Neuron (in vitro differentiated cells): ENCODE measurements around the gene HOATZ.

Source experiments
- H2AFZ ChIP-seq: one replicate; pipeline ENCODE4 v1.6.1; 2013; ENCODE audit warnings: low read depth, mild to moderate bottlenecking, inconsistent platforms, low read length, moderate library complexity
- H3K27me3 ChIP-seq: one replicate; pipeline ENCODE4 v1.6.1; 2013; ENCODE audit warnings: low read length; ENCODE audit not compliant: insufficient read depth
- H3K36me3 ChIP-seq: one replicate; pipeline ENCODE4 v1.6.1; 2013; ENCODE audit warnings: low read length; ENCODE audit not compliant: insufficient read depth
- H3K4me1 ChIP-seq: one replicate; pipeline ENCODE4 v1.6.1; 2013; ENCODE audit warnings: low read length; ENCODE audit not compliant: insufficient read depth
- H3K4me3 ChIP-seq: 2 replicates; pipeline ENCODE4 v1.5.1; 2013; ENCODE audit warnings: mild to moderate bottlenecking, low read length, moderate library complexity
- H3K9me3 ChIP-seq: one replicate; pipeline ENCODE4 v1.6.1; 2013; ENCODE audit warnings: low read length

The HOATZ gene

DNA sequence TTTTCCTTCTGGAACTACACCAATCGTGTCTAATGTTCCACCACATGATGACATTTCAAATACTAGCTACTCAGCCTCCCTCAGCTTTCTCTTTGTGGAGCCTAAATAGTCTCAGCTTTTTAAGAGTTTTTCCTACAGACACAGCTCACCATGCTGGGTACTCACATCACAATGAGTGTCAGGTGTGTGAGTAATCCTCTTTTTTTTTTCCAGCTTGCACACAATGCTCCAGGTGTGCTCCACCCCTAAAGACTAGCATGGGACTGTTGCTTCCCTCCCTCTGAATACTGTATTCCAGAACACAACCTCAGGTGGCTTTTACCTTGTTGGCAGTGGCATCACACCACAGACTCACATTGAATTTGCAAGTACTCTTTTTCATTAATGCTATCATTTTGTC is 14.1 kb upstream of the HOATZ start:
- no peak overlapping the region for H3K4me3 ChIP-seq
- H3K9me3 ChIP-seq = no peaks in the 10 kb centered on the region
- H3K4me1 ChIP-seq = no peaks in the 10 kb centered on the region
- peaks cover 14% of the 10 kb centered on the region for H3K27me3 ChIP-seq
- no peaks in the 10 kb centered on the region for H3K36me3 ChIP-seq
- H2AFZ ChIP-seq = no peak overlapping the region

DNA sequence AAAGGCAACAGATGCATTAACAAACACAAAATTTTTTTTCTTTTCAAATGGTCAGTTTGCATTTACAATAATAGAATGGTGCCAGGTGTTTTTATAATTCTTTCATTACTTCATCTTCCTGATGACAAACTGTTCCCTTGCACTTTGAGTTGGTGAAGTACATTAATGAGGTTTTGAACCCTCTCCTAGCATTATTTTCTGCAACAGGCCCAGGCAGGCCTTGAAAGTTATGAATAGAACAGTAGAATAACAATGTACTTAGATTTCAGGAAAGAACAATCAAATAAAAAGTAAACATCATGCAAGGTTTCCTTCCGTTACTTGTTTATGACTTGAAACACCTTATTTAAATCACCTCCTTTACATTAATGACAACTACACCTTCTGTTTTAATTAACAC is 12.0 kb upstream of the HOATZ start:
- Histone ChIP-seq H2AFZ (no peak overlapping the region), H3K27me3 (peaks cover 14% of the 10 kb centered on the region), H3K36me3 (no peaks in the 10 kb centered on the region), H3K9me3 (no peaks in the 10 kb centered on the region), H3K4me1 (no peaks in the 10 kb centered on the region), H3K4me3 (no peak overlapping the region)

DNA sequence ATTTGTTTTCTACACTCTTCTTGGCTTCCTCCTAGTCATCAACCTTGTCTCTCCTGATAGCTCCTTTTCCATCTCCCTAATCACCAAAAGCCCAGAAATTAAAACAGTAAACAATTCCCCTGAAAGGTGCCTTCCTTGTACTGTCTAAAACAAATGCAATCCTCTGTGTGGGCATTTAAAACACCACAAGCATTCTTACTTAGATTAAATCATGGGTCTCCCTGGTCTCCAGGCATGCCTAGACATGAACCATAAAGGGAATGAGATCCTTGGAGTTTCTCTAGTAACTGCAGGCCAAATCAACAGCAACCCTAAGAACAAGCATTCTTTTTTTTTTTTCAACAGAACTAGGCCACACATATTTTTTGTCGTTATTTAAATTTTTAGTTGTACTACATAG is 4.3 kb upstream of the HOATZ start:
- Histone ChIP-seq H3K4me3 (no peak overlapping the region), H3K9me3 (no peaks in the 10 kb centered on the region), H2AFZ (no peak overlapping the region), H3K27me3 (peaks cover 52% of the 10 kb centered on the region), H3K36me3 (no peaks in the 10 kb centered on the region), H3K4me1 (no peaks in the 10 kb centered on the region)

DNA sequence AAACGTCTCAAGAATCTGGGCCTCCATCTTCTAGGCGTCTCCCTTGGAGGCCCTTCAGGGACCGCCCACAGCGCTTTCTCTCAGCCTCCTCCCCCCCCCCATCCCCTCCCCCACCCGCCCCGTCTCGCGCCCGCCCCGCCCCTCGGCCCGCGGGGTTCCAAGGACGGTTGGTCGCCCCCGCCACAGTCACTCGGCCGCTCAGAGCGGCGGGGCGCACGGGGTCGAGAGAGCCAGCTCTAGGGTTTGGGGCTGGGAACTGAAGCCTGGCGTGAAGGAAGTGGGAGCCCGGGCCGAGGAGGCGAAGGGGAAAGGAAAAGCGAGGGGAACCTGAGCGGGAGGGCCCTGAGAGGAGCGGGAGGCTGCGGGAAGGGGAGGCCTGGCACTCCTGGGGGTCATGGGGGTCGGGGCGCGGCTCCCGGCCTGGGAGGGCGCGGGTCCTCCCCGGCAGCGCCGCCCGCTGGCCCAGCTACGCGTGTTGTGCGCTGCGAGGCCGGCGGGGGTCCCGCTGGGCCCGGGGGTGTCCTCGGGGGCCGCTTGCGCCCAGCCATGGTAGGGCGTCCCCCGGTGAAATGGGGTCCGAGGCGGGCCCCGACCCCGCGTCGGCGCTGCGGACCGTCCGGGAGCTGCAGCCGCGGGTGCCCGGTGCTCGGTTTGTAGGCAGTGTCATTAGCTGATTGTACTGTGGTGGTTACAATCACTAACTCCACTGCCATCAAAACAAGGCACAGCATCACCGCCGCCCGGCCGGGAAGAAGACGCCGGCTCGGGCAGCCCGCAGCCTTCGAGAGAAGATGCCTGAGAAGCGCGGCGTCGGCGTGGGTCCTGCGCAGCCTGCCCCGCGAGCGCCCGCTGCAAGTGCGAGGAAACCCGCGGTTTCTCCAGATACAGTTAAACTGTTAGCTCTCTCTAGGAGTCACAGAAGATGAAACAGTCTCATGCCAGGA is 2.0 kb upstream of the HOATZ start, which contains the start of gene BTG4:
TSS of gene BTG4 (minus strand) at position 91 of the 944 bp plus-strand sequence. CDS start 13,610 bp downstream, outside the sequence.
- no peaks in the 10 kb centered on the region for H3K9me3 ChIP-seq
- H3K36me3 ChIP-seq = no peaks in the 10 kb centered on the region
- no peak within 1 kb of the TSS for H2AFZ ChIP-seq
- H3K4me3 ChIP-seq = no peak within 1 kb of the TSS
- no peaks in the 10 kb centered on the region for H3K4me1 ChIP-seq
- peaks cover 59% of the 10 kb centered on the region for H3K27me3 ChIP-seq

DNA sequence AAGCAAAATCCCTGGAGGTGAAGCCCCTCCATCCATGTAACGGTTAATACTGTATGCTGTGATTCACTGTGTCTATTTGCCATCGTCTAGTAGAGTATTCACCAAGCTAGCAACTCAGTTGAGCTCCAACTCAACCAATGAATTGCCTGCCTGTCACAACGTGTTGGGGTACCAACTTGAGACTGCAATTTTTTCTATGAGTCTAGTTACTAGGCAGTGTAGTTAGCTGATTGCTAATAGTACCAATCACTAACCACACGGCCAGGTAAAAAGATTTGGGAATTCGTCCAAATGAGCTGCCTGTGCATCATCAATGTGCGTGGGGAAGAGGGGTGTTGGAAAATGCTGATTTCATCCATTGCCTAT is 1.4 kb upstream of the HOATZ start:
- Histone ChIP-seq H3K9me3 (no peaks in the 10 kb centered on the region), H2AFZ (no peak overlapping the region), H3K4me3 (no peak overlapping the region), H3K27me3 (peaks cover 58% of the 10 kb centered on the region), H3K4me1 (no peaks in the 10 kb centered on the region), H3K36me3 (no peaks in the 10 kb centered on the region)

DNA sequence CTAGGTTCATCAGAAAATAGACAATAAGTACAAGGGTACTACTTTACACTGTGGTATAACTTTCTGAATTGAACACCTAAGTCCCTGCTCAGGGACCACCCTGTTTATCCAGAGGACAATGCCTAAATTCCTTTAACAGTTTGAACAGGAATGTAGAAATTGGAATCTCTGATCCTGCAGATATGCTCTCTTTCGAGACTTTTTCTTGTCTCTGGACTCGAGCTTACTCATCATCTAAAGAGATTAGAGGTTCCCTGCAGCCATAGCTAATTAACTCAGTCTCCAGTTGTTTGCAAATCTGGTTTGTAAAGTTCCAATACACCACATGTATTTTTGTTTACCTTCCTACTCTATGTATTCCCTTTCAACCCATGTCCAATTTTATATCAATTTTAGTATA is 1.0 kb downstream of the HOATZ start:
- H3K9me3 ChIP-seq = no peaks in the 10 kb centered on the region
- no peaks in the 10 kb centered on the region for H3K36me3 ChIP-seq
- H3K4me1 ChIP-seq = no peaks in the 10 kb centered on the region
- no peak overlapping the region for H3K4me3 ChIP-seq
- no peak overlapping the region for H2AFZ ChIP-seq
- peaks cover 57% of the 10 kb centered on the region for H3K27me3 ChIP-seq

DNA sequence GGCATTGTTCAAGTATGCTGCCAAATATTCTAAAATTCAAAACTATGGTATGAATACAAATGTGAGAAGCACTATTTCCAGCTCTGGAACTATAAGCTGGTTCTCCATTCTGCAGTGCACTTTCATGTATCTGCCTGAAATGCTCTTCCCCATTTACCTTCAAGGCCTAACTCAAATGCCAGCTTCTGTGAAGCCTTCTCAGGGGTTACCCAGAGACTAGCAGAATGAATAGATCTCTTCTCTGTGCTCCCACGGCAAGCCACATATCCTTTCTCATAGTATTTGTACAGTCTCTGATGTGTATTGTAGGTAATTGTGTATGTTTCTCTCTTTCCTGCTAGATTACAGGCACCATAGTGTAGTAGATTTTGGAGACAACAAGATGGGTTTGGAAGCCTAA is 4.1 kb downstream of the HOATZ start:
- peaks cover 35% of the 10 kb centered on the region for H3K27me3 ChIP-seq

DNA sequence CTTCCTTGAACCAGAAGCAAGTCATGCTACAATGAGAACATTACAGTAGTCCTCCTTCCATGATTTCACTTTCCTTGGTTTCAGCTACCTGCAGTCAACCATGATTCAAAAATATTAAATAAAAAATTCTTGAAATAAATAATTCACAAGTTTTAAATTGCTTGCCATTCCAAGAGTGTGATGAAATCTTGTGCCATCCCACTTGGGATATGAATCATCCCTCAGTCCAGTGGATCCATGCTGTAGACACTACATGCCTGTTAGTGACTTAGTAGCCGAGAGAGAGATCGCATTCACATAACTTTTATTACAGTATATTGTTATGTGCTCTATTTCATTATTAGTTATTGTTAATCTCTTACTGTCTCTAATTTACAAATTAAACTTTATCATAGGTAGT is 6.0 kb downstream of the HOATZ start:
- no peaks in the 10 kb centered on the region for H3K4me1 ChIP-seq
- peaks cover 17% of the 10 kb centered on the region for H3K27me3 ChIP-seq
- H2AFZ ChIP-seq = no peak overlapping the region
- no peaks in the 10 kb centered on the region for H3K9me3 ChIP-seq
- no peak overlapping the region for H3K4me3 ChIP-seq
- no peaks in the 10 kb centered on the region for H3K36me3 ChIP-seq

More for the DNA sequence above, 4.1 kb downstream of the HOATZ start:
- Histone ChIP-seq H3K4me1 (no peaks in the 10 kb centered on the region), H3K36me3 (no peaks in the 10 kb centered on the region), H3K9me3 (no peaks in the 10 kb centered on the region), H3K4me3 (no peak overlapping the region), H2AFZ (no peak overlapping the region)

DNA sequence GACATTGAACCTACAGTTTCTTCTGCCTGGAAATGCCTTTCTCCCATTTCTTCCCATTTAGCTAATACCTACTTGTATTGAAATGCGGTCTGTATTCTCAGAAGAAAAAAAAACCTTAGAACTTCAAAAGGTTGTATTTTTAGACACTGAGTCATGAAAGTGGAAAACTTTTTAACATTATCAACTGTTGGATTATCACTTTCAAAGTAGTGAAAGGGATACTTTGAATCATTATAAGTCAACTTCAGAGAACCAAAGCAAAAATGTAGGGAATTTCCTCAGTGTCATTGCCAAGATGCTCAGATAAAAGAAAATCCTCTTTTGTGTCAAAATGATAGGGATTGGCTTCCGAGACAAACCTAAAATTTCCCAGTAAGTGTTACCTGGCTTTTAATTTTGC is 6.6 kb downstream of the HOATZ start:
- H3K4me1 ChIP-seq = no peaks in the 10 kb centered on the region
- no peak overlapping the region for H2AFZ ChIP-seq
- H3K27me3 ChIP-seq = peaks cover 15% of the 10 kb centered on the region
- H3K36me3 ChIP-seq = no peaks in the 10 kb centered on the region
- H3K4me3 ChIP-seq = no peak overlapping the region
- H3K9me3 ChIP-seq = no peaks in the 10 kb centered on the region

DNA sequence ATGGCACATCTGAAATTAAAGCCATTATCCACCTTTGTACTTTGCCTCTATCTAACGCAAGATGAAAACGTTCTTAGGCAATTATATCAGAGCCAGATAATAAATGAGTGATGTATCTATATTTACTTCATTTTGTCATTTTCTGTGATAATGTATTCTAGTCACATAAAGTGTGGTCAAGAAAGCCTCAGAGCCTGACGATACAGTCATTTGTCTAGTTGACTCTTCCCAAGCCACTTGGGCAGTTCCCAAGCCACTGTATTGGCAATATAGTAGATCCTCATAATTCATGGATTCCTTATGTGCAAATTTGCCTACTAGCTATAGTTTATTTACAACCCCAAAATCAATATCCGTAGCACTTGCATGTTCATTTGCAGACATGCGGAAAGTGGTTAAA is 7.8 kb downstream of the HOATZ start:
- Histone ChIP-seq H3K4me1 (no peaks in the 10 kb centered on the region), H3K9me3 (no peaks in the 10 kb centered on the region), H3K27me3 (peaks cover 9% of the 10 kb centered on the region), H2AFZ (no peak overlapping the region), H3K36me3 (no peaks in the 10 kb centered on the region), H3K4me3 (no peak overlapping the region)

DNA sequence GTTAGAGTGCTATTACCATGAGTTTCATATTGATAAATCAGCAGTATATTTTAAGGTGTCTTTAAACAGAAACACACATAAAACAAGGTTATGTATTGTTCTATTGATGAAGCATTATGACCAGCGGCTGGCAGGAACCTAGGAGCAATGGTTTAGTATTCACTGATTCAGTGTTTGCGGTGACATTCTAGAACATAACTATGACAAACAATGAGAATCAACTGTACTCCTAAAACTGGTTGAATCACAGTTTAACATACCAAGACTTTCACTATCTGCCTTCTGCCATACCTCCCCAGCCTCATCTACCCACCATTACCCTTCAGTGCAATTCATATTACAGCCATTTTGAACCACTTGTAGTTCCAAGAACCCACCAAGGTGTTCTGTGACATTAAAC is 8.8 kb downstream of the HOATZ start:
- no peak overlapping the region for H2AFZ ChIP-seq
- no peaks in the 10 kb centered on the region for H3K9me3 ChIP-seq
- H3K4me3 ChIP-seq = no peak overlapping the region
- no peaks in the 10 kb centered on the region for H3K36me3 ChIP-seq
- no peaks in the 10 kb centered on the region for H3K4me1 ChIP-seq
- peaks cover 9% of the 10 kb centered on the region for H3K27me3 ChIP-seq

DNA sequence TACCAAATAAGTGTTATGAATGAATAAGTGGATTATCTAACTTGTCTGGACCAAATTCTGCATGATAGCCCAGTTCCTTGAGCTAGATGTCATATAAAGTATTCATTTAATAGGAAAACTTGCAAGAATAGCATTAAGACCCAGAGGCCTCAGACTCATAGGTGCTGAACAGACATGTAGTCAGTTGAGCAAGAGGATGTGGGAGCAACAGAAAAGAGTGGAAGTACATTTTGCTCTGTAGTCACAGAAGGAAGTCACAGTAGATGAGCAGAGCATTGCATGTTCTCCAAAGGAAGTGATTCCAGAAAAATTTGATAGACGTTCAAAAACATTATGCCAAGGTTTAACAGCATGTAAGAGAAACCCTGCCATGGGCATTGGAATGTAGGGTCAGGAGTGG is 9.5 kb downstream of the HOATZ start:
- H3K4me1 ChIP-seq = no peaks in the 10 kb centered on the region

DNA sequence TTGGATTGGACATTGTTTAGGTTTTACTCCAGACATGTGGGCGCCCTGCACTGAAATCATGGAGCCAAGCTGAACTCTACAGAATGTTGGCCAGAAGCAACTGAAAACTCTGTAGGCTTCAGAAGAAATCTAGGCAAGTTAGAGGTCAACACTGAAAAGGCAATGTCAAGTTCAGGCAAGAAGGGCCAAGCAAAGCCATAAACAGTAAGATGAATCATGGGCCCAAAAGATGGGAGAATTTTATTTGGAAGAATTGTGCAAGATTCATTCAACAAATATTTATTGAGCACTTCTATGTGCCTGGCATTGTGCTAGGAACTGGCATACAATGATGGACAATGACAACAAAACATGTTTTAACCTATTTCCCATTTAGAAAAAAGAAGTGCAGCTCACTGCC is 10.9 kb downstream of the HOATZ start:
- Histone ChIP-seq H2AFZ (no peak overlapping the region), H3K27me3 (peaks cover 7% of the 10 kb centered on the region)

More for the DNA sequence above, 9.5 kb downstream of the HOATZ start:
- Histone ChIP-seq H3K27me3 (peaks cover 7% of the 10 kb centered on the region), H2AFZ (no peak overlapping the region), H3K36me3 (no peaks in the 10 kb centered on the region), H3K9me3 (no peaks in the 10 kb centered on the region), H3K4me3 (no peak overlapping the region)

DNA sequence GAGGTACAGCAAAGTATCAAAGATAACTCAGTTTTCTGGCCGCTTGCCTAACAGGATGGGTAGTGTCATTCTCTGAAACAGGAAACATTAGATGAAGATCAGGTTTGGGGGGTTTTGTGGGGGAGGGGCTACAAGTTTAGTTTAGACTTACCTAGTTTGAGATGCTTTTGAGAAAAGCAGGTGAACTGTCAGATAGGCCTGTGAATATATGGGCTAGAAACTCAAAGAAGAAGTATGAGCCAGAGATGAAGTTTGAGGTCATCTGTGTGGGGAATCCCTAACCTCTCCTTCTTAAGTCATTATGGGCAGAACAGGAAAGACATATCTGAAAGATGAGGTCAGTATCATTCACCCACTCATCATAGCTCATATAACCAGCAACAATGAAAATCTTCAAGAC is 11.9 kb downstream of the HOATZ start:
- H2AFZ ChIP-seq = no peak overlapping the region
- H3K36me3 ChIP-seq = no peaks in the 10 kb centered on the region
- peaks cover 5% of the 10 kb centered on the region for H3K4me1 ChIP-seq
- H3K27me3 ChIP-seq = peaks cover 7% of the 10 kb centered on the region
- no peaks in the 10 kb centered on the region for H3K9me3 ChIP-seq
- H3K4me3 ChIP-seq = no peak overlapping the region

More for the DNA sequence above, 10.9 kb downstream of the HOATZ start:
- Histone ChIP-seq H3K4me3 (no peak overlapping the region), H3K4me1 (peaks cover 5% of the 10 kb centered on the region), H3K36me3 (no peaks in the 10 kb centered on the region), H3K9me3 (no peaks in the 10 kb centered on the region)
